Urinary bladder (tissue), 4 donors: ENCODE results near the gene TAF4B. TPM values are rescaled to one million over a fixed set of nuclear protein-coding genes. Genes with fewer than 3 reads are reported as not detected.
"Not testable (repeated sequence)": the region's sequence is repeated elsewhere in the genome, so short reads cannot be mapped to it uniquely, and the experiment has no call there.

Experiments used
- DNase-seq: peaks from one replicate; pipeline ENCODE4 v3.0.0-alpha.2; 2015; ENCODE audit errors: extremely low spot score
- H3K27ac ChIP-seq: one replicate; pipeline ENCODE4 v1.5.1; 2013; ENCODE audit warnings: low read depth, mild to moderate bottlenecking, moderate library complexity
- H3K36me3 ChIP-seq: one replicate; pipeline ENCODE4 v1.6.1; 2013; ENCODE audit warnings: mild to moderate bottlenecking, moderate library complexity; ENCODE audit not compliant: insufficient read depth
- H3K4me1 ChIP-seq: one replicate; pipeline ENCODE4 v1.6.1; 2013; ENCODE audit warnings: mild to moderate bottlenecking, moderate library complexity; ENCODE audit not compliant: insufficient read depth
- H3K4me3 ChIP-seq: one replicate; pipeline ENCODE4 v1.5.1; 2013; ENCODE audit warnings: low read depth, low read length
- WGBS: extraction: QIAGEN DNeasy Blood & Tissue Kit; methylation state at CpG from one replicate; pipeline ENCODE4 v1.1.7; 2013; 5-methylcytosine and 5-hydroxymethylcytosine counted together
- polyA plus RNA-seq: library from polyadenylated mRNA; stranded (reverse); fragments of 200-250 nt; gene quantifications from one replicate; pipeline ENCODE4 v1.2.3, GENCODE V29; 2013
- total RNA-seq: library from RNA; depleted of rRNA; stranded (reverse); fragments of >200 nt; gene quantifications from one replicate; pipeline ENCODE4 v1.2.3, GENCODE V29; 2014
- donor health status: healthy with polysubstance abuse.
- donor health status: healthy.

Gene TAF4B
- total and polyA plus RNA-seq, 2 donors: 3.5 to 5.0 TPM

DNA sequence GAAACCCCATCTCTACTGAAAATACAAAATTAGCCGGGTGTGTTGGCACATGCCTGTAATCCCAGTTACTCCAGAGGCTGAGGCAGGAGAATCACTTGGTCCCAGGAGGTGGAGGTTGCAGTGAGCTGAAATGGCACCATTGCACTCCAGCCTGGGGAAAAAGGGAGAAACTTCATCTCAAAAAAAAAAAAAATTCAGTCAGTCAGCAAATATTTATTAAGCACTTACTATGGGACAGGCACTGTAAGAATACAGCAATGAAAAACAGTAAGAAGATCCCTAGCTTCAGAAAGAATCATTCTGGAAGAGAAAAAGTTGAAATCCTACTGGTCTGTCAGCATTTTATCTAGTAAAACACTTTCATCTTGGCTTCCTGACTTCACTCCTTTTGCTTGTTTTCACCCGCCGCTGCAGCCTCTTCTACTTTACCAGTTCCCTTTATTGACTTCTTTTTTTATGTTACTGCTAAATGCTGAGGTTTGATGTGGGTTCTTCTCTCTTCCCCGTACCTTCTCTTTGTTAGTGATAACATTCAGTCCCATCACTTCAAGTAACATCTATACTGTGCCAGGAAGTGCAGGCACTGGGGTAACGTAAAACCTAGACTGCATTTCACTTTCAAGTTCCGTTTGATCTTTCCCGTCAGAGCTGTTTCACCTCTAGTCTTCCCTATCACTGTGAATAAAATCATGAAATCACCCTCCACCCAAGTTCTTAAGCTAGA, 10.8 kb upstream of the TAF4B start:
- WGBS: 47% methylated on average over 7 of the region's 7 CpGs
- no peak for DNase-seq
- H3K4me1 ChIP-seq: no peaks in the 10 kb centered on the region
- no peak overlapping the region for H3K4me3 ChIP-seq
- no peak overlapping the region for H3K27ac ChIP-seq
- no peaks in the 10 kb centered on the region for H3K36me3 ChIP-seq

DNA sequence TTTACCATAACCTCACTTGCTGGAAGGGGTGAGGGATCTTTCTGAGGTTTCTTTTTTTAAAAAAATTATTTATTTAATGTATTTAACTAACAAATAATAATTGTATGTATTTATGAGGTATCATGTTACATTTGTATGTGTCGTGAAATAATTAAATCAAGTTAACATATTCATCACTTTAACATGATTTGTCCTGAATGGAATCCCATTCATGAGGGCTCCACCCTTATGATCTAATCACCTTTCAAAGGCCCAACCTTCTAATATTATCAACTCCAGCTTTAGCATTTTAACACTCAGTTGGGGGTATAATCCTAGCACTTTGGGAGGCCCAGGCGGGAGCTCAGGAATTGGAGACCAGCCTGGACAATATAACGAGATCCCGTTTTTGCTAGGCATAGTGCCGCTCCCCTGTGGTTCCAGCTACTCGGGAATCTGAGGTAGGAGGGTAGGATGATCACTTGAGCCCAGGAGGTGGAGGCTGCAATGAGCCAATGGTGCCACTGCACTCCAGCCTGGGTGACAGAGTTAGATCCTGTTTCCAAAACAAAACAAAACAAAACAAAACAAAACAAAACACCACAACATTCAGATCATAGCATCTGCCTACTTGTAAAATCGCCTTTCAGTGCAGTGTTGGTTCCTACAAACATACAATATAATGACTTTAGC, 1.1 kb upstream of the TAF4B start:
- Histone ChIP-seq H3K27ac (no peak overlapping the region), H3K4me1 (no peaks in the 10 kb centered on the region), H3K36me3 (no peaks in the 10 kb centered on the region), H3K4me3 (no peak overlapping the region)
- WGBS: 75% methylated on average over 7 of the region's 7 CpGs
- no peak for DNase-seq

DNA sequence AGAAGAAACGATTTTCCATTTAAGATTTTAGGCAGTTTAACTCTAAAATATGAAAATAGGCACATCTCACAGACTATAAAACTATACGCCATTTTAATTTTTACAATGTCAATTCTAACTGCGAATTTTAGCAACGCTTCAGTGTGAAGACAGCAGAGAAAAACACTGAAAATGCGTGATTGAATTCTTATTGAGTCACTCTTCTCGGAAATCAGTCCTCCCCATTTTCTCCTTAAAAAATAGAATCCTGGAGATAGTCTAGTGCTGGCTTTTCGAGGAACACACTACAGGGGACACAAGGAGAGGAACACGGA, 373 bp upstream of the TAF4B start:
- H3K4me3 ChIP-seq: peak overlapping the region; percentile 90
- DNase-seq: no peak
- WGBS: 11% methylated on average over 8 of the region's 8 CpGs
- H3K4me1 ChIP-seq: no peaks in the 10 kb centered on the region
- no peak overlapping the region for H3K27ac ChIP-seq
- no peaks in the 10 kb centered on the region for H3K36me3 ChIP-seq

DNA sequence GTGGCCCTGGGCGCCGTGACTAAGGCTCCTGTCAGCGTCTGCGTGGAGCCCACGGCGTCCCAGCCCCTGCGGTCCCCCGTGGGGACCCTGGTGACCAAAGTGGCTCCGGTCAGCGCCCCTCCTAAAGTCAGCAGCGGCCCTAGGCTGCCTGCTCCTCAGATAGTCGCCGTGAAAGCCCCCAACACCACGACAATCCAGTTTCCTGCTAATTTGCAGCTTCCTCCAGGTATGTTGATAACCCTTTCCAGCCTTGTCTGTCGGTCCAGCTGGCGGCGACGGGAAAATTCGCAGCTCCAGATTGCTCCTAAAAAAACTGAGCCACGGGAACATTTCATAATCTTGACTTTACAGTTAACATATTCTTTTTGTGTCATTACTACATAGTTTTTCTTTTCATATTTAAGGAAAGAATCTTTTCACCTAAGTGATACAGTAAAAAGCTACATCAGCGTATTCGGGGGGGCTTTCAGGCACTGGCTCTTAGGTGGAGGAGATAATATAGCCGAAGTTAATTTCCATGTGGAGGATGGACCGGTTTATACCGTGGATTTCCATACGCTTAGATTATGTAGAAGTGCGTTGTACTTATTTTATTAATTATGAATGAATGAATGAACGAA, 916 bp downstream of the TAF4B start:
- Histone ChIP-seq H3K4me1 (no peaks in the 10 kb centered on the region), H3K36me3 (no peaks in the 10 kb centered on the region), H3K27ac (no peak overlapping the region), H3K4me3 (peak overlapping the region; percentile 90)
- DNase-seq: no peak
- 19% methylated on average over 28 of the region's 28 CpGs for WGBS

DNA sequence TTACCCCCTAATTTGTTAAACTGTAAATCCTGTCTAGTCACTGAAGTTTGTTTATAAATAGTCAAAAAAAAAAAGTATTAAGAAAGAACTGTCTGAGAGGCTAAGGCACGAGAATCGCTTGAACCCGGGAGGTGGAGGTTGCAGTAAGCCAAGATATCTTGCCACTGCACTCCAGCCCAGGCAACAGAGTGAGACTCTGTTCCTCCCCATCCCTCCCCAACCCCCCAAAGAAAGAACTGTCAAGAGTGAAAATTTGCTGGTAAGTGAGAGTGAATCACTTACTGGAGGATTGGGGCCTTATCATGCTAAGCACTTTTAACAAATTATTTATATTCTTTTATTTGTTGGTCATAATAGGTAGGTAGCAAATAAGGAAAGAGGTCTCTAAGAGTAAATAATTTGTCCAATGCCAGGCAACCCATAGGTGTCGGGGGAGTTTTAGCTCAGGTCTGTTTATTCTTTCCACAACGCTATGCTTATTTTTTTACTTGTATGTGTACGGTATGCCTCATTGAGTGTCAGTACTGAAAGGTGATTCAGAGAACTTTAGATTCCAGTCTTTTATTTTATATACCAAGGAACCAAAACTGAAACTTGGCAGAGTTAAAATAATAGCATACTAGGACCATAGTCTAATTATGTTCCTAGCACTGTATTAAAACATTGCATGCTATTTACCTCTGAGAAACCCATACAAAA, 2.5 kb downstream of the TAF4B start:
- Histone ChIP-seq H3K36me3 (no peaks in the 10 kb centered on the region), H3K4me3 (no peak overlapping the region), H3K4me1 (no peaks in the 10 kb centered on the region), H3K27ac (no peak overlapping the region)
- 87% methylated on average over 6 of the region's 6 CpGs for WGBS
- no peak for DNase-seq

DNA sequence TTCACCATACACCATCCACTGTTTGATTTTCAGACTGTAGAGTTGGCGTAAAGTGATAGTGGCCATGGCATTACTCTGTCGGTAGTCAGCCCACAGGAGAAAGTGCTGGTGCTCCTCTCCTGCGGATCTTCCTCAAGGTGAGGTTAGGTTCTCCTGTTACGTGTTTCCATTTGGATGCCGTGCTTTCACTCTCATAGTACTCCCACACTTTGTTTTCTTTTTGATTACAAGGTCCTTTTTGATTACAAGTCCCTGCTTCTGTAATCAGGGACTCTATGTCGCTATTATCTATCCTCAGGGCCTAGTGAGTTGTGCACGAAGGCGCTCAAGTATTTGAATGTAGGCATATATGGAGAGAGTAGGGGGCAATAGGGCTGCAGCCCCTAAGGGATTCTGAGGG, 4.3 kb downstream of the TAF4B start:
- Histone ChIP-seq H3K36me3 (no peaks in the 10 kb centered on the region), H3K27ac (no peak overlapping the region), H3K4me3 (no peak overlapping the region), H3K4me1 (no peaks in the 10 kb centered on the region)
- WGBS: 93% methylated on average over 8 of the region's 8 CpGs
- no peak for DNase-seq

DNA sequence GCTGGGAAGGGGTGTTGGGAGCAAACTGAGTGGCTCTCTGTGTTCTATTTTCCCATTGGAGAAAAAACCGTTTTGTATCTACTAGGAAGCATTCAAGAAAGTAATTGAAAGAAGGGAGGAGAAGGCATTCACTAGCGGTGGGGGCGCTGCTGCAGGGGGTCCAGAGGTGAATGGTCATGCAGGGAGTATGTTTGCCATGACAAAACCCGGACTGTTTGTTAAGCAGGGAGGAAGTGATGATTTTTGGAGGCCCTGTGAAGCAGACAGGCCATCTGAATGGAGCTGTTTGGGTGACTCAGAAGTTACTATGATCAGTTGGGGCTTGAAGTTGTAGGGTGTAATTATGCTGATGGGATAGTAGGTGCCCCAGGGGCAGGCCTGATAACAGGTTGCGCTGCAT, 7.0 kb downstream of the TAF4B start:
- H3K4me1 ChIP-seq: no peaks in the 10 kb centered on the region
- no peak overlapping the region for H3K4me3 ChIP-seq
- DNase-seq: no peak
- H3K36me3 ChIP-seq: no peaks in the 10 kb centered on the region
- 69% methylated on average over 5 of the region's 5 CpGs for WGBS
- no peak overlapping the region for H3K27ac ChIP-seq

DNA sequence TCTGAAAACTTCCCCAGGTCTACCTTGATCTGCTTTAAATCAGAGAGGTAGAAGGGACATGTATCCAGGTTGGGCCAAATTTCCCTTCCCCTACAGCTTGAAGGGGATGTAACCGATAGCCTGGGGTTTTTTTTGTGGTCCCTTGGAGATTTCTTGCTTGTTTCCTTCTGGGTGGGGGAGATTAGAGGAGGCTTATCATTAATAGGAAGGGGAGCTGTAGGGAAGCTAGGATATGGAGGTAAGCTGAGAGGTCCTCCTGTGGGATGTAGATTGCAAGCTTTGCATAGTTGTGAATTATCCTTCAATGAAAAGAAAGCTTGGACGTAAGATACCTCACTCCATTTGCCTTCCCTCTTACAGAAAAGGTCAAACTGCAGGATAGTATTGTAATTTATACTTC, 11.1 kb downstream of the TAF4B start:
- not testable (repeated sequence) for H3K4me3 ChIP-seq, H3K4me1 ChIP-seq, DNase-seq, H3K27ac ChIP-seq, H3K36me3 ChIP-seq
- 86% methylated on average over 2 of the region's 2 CpGs for whole genome bisulfite sequencing

DNA sequence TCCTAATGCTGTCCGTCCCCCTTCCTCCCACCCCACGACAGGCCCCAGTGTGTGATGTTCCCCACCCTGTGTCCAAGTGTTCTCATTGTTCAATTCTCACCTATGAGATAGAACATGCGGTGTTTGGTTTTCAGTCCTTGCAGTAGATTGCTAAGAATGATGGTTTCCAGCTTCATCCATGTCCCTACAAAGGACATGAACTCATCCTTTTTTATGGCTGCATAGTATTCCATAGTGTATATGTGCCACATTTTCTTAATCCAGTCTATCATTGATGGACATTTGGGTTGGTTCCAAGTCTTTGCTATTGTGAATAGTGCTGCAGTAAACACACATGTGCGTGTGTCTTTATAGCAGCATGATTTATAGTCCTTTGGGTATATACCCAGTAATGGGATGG, 12.5 kb downstream of the TAF4B start:
- not testable (repeated sequence) for H3K4me3 ChIP-seq, DNase-seq, H3K27ac ChIP-seq, H3K36me3 ChIP-seq, H3K4me1 ChIP-seq
- 96% methylated on average over 4 of the region's 4 CpGs for WGBS

DNA sequence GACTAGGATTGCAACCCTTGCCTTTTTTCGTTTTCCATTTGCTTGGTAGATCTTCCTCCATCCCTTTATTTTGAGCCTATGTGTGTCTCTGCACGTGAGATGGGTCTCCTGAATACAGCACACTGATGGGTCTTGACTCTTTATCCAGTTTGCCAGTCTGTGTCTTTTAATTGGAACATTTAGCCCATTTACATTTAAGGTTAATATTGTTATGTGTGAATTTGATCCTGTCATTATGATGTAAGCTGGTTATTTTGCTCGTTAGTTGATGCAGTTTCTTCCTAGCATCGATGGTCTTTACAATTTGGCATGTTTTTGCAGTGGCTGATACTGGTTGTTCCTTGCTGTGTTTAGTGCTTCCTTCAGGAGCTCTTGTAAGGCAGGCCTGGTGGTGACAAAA, 16.1 kb downstream of the TAF4B start:
- not testable (repeated sequence) for H3K36me3 ChIP-seq, H3K27ac ChIP-seq, DNase-seq, H3K4me3 ChIP-seq, H3K4me1 ChIP-seq
- WGBS: 80% methylated on average over 3 of the region's 4 CpGs

DNA sequence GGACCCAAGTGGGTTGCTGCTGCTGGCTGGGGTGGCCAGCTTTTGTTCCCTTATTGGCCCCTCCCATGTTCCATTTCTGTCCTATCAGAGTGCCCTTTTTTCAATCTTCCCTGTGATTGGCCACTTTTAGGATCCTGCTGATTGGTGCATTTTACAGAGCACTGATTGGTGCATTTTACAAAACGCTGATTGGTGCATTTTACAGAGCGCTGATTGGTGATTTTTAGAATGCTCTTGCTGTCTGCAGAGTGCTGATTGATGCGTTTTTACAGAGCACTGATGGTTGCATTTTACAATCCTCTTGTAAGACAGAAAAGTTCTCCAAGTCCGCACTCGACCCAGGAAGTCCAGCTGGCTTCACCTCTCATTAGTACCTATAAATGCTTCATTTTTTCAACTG, 19.2 kb downstream of the TAF4B start:
- not testable (repeated sequence) for H3K36me3 ChIP-seq, H3K4me3 ChIP-seq, H3K27ac ChIP-seq, DNase-seq, H3K4me1 ChIP-seq
- 95% methylated on average over 5 of the region's 5 CpGs for WGBS

DNA sequence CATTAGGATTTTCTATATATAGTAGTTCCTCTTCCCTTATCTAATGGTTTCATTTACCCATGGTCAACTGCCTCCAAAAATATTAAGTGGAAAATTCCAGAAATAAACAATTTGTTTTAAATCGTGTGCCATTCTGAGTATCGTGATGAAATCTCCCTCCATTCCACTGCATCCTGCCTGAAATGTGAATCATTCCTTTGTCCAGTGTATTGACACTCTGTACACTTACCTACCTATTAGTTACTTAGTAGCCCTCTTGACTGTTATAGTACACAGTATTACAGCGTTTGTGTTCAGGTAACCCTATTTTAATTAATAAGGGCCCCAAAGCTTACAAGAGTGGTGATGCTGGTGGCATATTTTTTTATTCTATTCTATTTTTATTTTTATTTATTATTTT, 26.2 kb downstream of the TAF4B start:
- WGBS: 82% methylated on average over 3 of the region's 3 CpGs
- H3K27ac ChIP-seq: no peak overlapping the region
- no peak overlapping the region for H3K4me3 ChIP-seq
- H3K36me3 ChIP-seq: no peaks in the 10 kb centered on the region
- no peaks in the 10 kb centered on the region for H3K4me1 ChIP-seq
- no peak for DNase-seq

DNA sequence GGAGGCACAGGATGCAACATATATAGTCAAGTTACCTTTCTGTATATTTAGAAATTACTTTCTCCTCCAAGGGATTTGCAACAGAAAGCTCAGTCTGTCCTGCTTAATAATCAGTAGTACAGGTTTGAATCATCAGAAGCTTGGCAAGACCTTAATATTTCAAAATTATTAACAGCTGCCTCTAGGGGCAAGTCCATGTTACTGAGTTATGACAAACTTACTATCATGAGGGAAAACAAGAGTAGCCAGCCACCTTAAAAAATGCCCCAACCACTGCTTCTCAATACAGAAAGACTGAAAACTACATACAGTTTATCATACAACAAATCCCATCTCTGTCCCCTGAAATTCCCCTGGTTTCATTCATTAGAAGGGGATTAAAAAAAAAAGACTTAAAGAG, 28.6 kb downstream of the TAF4B start:
- H3K36me3 ChIP-seq, DNase-seq, H3K4me1 ChIP-seq, H3K27ac ChIP-seq, H3K4me3 ChIP-seq: not testable (repeated sequence)
